ENCODE results near the gene CERS6. TPM values are rescaled to one million over a fixed set of nuclear protein-coding genes. Genes with fewer than 3 reads are reported as not detected.

The CERS6 gene
- total and polyA plus RNA-seq, 2 donors: 9.3 to 45.2 TPM

DNA sequence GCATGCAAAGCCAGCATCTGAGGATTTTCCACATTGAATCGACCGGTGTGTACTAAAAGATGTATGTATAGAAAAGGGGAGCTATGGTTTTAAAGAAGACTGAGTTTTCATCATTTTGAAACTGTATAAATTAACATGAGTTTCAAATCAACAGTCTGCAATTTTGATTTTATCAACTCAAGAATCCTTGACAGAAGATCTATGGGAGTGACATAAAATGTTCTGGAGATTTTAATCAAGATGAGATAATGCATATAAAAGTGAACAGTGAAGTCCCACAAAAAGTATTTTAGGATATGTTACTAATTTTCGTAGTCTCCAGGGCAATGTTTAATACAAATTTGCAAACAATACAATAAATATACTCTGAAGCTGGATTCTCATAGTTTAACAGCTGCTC, 24.0 kb upstream of the CERS6 start:
- Histone ChIP-seq H3K36me3 (ENCODE audit: insufficient read depth) (no peaks in the 10 kb centered on the region), H3K4me1 (ENCODE audit: insufficient read depth) (no peaks in the 10 kb centered on the region), H3K4me3 (ENCODE audit: low read depth, low read length) (no peak overlapping the region), H3K27ac (ENCODE audit: low read depth) (no peak overlapping the region)
- 78% methylated on average over 3 of the region's 3 CpGs for WGBS
- DNase-seq (ENCODE audit: extremely low spot score): no peak

GRCh38 chr2:168432565-168433186, 23.4 kb upstream of the CERS6 start:
- Histone ChIP-seq H3K36me3 (ENCODE audit: insufficient read depth) (no peaks in the 10 kb centered on the region), H3K4me3 (ENCODE audit: low read depth, low read length) (no peak overlapping the region), H3K27ac (ENCODE audit: low read depth) (no peak overlapping the region), H3K4me1 (ENCODE audit: insufficient read depth) (no peaks in the 10 kb centered on the region)
- DNase-seq (ENCODE audit: extremely low spot score): no peak
- 65% methylated on average over 3 of the region's 3 CpGs for WGBS

DNA sequence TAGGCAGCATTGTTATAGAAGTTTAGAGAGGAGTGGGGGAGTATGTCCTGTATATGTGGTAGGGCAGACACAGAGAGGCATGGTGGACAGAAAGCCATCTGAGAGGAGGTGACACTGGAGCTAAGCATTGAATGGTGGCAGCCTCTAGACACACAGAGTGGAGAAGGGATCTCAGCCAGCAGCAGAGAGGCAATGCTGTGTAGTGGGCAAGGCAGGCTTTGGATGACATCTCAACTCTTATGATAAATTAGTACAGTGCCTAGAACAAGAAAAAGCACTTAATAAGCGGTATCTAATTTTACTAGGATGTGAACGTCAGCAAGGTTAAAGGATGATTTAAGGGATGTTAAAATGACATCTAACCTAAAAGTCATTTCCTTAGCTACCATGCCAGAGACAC, 22.5 kb upstream of the CERS6 start:
- Histone ChIP-seq H3K27ac (ENCODE audit: low read depth) (no peak overlapping the region), H3K36me3 (ENCODE audit: insufficient read depth) (no peaks in the 10 kb centered on the region), H3K4me3 (ENCODE audit: low read depth, low read length) (no peak overlapping the region), H3K4me1 (ENCODE audit: insufficient read depth) (no peaks in the 10 kb centered on the region)
- DNase-seq (ENCODE audit: extremely low spot score): no peak
- 64% methylated on average over 2 of the region's 2 CpGs for WGBS

DNA sequence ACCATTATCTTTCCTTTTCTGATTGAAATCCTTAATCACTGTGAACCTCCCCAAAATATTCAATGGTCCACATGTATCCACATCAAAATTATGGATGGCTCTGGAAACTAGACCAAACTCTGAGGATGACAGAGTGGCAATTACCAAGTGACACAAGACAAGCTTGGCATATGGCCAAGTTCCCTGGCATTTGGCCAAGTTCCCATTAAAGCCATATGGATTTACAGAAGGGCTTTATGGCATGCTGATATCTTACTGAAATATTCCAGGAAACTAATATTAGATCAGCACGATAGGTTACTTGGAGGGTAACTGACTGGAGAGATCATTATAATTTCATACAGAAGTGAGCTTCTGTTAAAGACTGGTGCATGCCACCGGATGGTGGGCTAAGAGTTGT, 21.9 kb upstream of the CERS6 start:
- H3K4me1 ChIP-seq (ENCODE audit: insufficient read depth): no peaks in the 10 kb centered on the region
- H3K27ac ChIP-seq (ENCODE audit: low read depth): no peak overlapping the region
- DNase-seq (ENCODE audit: extremely low spot score): no peak
- no peak overlapping the region for H3K4me3 ChIP-seq (ENCODE audit: low read depth, low read length)
- no peaks in the 10 kb centered on the region for H3K36me3 ChIP-seq (ENCODE audit: insufficient read depth)
- WGBS: 49% methylated on average over 2 of the region's 2 CpGs

DNA sequence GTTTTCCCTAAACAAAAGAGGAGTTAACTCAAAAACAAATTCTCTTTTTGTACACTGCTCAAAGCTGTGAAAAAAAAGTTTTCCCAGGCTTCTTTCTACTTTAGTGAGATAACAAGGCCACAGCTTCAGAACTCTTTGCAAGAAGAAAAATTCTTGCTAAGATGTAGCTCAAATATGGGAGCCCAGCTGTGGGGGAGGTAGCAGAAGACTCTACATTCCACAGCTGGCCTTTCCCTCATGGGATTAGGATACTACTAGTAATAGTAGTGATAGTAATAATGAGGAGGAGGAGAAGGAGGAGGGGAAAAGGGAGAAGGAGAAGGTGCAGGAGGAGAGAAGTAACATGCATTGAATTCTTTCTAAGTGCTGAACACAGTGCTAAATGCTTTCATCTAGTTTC, 19.2 kb upstream of the CERS6 start:
- Histone ChIP-seq H3K4me3 (ENCODE audit: low read depth, low read length) (no peak overlapping the region), H3K27ac (ENCODE audit: low read depth) (no peak overlapping the region), H3K36me3 (ENCODE audit: insufficient read depth) (no peaks in the 10 kb centered on the region), H3K4me1 (ENCODE audit: insufficient read depth) (no peaks in the 10 kb centered on the region)
- DNase-seq (ENCODE audit: extremely low spot score): no peak

DNA sequence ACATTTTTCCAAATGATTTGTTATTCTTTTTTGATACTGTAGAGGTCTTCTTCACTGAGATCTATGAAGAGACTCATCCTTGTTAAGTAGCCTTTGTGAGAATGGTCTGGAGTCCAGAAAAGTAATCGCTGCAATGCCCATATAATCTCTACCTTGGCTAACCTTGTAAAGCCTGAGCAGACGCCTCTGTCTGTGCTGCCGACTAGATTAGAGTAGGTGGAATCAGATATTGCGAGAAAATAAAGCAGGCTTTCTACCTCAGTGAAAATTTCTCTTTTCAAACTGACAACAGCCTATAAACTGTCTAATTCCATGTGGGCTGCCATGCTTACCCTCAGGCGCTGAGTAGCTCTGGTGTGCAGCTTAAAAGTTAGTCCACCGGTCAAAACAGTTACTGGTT, 17.5 kb upstream of the CERS6 start:
- Histone ChIP-seq H3K4me3 (ENCODE audit: low read depth, low read length) (no peak overlapping the region), H3K4me1 (ENCODE audit: insufficient read depth) (no peaks in the 10 kb centered on the region), H3K27ac (ENCODE audit: low read depth) (no peak overlapping the region), H3K36me3 (ENCODE audit: insufficient read depth) (no peaks in the 10 kb centered on the region)
- no peak for DNase-seq (ENCODE audit: extremely low spot score)
- 87% methylated on average over 6 of the region's 6 CpGs for WGBS

GRCh38 chr2:168439536-168439935, 16.5 kb upstream of the CERS6 start:
- Histone ChIP-seq H3K27ac (ENCODE audit: low read depth) (no peak overlapping the region), H3K4me3 (ENCODE audit: low read depth, low read length) (no peak overlapping the region), H3K4me1 (ENCODE audit: insufficient read depth) (no peaks in the 10 kb centered on the region), H3K36me3 (ENCODE audit: insufficient read depth) (no peaks in the 10 kb centered on the region)
- DNase-seq (ENCODE audit: extremely low spot score): no peak
- 59% methylated on average over 3 of the region's 3 CpGs for WGBS

DNA sequence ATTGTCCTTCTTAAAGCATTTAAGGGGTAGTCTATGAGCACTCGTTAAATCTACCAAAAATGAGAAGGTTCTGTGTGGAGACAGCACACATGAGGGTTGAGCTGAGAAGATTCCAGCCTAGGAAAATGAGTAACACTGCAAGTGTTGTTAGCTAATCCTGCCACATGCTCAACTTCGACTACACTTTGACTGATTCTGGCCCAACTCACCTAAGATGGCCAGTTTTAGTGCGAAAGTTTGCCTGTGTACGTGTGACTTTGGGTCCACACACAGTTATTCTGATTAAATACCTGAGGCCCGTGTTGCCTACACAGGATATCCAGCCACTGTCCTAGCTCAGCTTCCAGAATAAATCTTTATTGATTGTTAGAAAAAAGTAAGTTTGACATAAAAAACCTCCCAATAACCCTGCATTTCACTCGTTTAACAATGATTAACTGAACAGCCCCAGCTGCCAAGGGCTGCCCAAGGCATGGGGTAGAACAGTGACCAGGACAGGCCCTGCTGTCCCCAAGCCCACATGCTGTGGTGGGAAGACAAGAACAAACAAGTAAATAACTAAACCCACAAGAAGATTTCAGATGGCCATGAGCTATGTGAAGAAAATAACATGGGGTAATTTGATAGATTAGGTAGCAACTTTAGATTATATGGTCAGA, 14.7 kb upstream of the CERS6 start:
- 88% methylated on average over 6 of the region's 6 CpGs for WGBS
- Histone ChIP-seq H3K36me3 (ENCODE audit: insufficient read depth) (no peaks in the 10 kb centered on the region), H3K4me1 (ENCODE audit: insufficient read depth) (no peaks in the 10 kb centered on the region), H3K4me3 (ENCODE audit: low read depth, low read length) (no peak overlapping the region), H3K27ac (ENCODE audit: low read depth) (no peak overlapping the region)
- DNase-seq (ENCODE audit: extremely low spot score): no peak

GRCh38 chr2:168443818-168444217, 12.3 kb upstream of the CERS6 start:
- H3K4me3 ChIP-seq (ENCODE audit: low read depth, low read length): no peak overlapping the region
- H3K27ac ChIP-seq (ENCODE audit: low read depth): no peak overlapping the region
- H3K36me3 ChIP-seq (ENCODE audit: insufficient read depth): no peaks in the 10 kb centered on the region
- DNase-seq (ENCODE audit: extremely low spot score): no peak
- H3K4me1 ChIP-seq (ENCODE audit: insufficient read depth): no peaks in the 10 kb centered on the region

GRCh38 chr2:168445960-168446359, 10.1 kb upstream of the CERS6 start:
- H3K36me3 ChIP-seq (ENCODE audit: insufficient read depth): no peaks in the 10 kb centered on the region
- no peak overlapping the region for H3K27ac ChIP-seq (ENCODE audit: low read depth)
- H3K4me1 ChIP-seq (ENCODE audit: insufficient read depth): no peaks in the 10 kb centered on the region
- H3K4me3 ChIP-seq (ENCODE audit: low read depth, low read length): no peak overlapping the region
- 94% methylated on average over 2 of the region's 2 CpGs for WGBS
- no peak for DNase-seq (ENCODE audit: extremely low spot score)

GRCh38 chr2:168448980-168449379, 7.1 kb upstream of the CERS6 start:
- Histone ChIP-seq H3K4me3 (ENCODE audit: low read depth, low read length) (no peak overlapping the region), H3K4me1 (ENCODE audit: insufficient read depth) (no peaks in the 10 kb centered on the region)
- no peak for DNase-seq (ENCODE audit: extremely low spot score)

GRCh38 chr2:168449419-168449818, 6.7 kb upstream of the CERS6 start:
- 62% methylated on average over 3 of the region's 3 CpGs for WGBS
- Histone ChIP-seq H3K36me3 (ENCODE audit: insufficient read depth) (no peaks in the 10 kb centered on the region), H3K4me3 (ENCODE audit: low read depth, low read length) (no peak overlapping the region), H3K4me1 (ENCODE audit: insufficient read depth) (no peaks in the 10 kb centered on the region), H3K27ac (ENCODE audit: low read depth) (no peak overlapping the region)
- no peak for DNase-seq (ENCODE audit: extremely low spot score)

More at GRCh38 chr2:168448980-168449379, 7.1 kb upstream of the CERS6 start:
- no peak overlapping the region for H3K27ac ChIP-seq (ENCODE audit: low read depth)
- H3K36me3 ChIP-seq (ENCODE audit: insufficient read depth): no peaks in the 10 kb centered on the region

DNA sequence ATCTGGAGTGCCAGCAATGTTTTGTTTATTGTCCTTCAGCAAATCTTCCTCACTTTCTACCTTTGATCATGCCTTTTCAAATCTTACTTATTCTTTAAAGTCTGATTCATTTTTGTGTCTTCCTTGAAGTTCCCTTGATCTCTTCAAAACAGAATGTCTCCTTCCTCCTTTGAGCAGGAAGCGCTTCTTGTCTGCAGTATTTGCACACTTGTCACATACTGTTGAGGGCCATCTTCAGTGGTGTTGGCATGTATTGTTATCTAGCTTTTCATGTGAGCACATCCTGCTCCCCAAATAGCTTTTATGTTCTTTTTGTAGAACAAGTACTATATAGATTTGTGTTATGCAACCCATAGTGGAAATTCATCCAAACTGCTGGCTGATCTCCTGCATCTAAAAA, 5.9 kb upstream of the CERS6 start:
- Histone ChIP-seq H3K36me3 (ENCODE audit: insufficient read depth) (no peaks in the 10 kb centered on the region), H3K27ac (ENCODE audit: low read depth) (no peak overlapping the region), H3K4me1 (ENCODE audit: insufficient read depth) (no peaks in the 10 kb centered on the region), H3K4me3 (ENCODE audit: low read depth, low read length) (no peak overlapping the region)
- DNase-seq (ENCODE audit: extremely low spot score): no peak
- WGBS: 92% methylated on average over 1 of the region's 1 CpG

DNA sequence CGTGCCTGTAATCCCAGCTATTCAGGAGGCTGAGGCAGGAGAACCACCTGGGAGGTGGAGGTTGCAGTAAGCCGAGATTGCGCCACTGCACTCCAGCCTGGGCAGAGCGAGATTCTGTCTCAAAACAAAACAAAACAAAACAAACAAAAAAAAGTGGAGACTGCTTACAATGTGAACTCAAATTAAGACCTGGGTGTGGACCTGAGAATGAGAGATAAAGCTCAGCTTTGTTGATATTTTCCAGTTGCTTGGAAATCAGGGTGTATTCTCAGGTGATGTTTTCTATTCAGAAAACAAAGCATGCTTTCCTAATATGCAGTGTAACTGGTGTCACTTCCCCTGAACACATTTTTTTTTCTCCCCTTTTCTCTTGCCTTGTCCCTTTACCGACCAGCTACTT, 5.3 kb upstream of the CERS6 start:
- H3K27ac ChIP-seq (ENCODE audit: low read depth): no peak overlapping the region
- H3K4me1 ChIP-seq (ENCODE audit: insufficient read depth): no peaks in the 10 kb centered on the region
- WGBS: 86% methylated on average over 5 of the region's 5 CpGs
- no peak for DNase-seq (ENCODE audit: extremely low spot score)
- no peak overlapping the region for H3K4me3 ChIP-seq (ENCODE audit: low read depth, low read length)
- H3K36me3 ChIP-seq (ENCODE audit: insufficient read depth): no peaks in the 10 kb centered on the region

DNA sequence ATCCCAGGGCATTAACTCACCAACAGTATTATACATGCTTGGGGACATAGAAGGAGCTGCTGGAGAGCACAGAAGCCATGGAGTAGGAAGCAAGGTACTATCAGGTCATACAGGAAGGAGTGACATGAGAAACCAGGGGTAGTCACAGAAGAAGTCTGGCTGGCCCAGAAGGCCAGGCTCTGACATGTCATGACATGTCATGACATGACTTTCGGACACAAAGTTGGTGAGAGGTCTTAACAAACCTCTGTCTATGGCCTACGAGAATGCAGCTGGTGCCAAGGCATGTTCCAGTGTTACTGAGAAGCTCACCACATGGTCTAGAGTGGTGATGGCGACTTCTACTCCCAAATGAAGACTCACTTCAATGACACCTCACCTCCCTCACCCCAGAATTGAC, 3.3 kb upstream of the CERS6 start:
- H3K4me3 ChIP-seq (ENCODE audit: low read depth, low read length): no peak overlapping the region
- DNase-seq (ENCODE audit: extremely low spot score): no peak
- no peaks in the 10 kb centered on the region for H3K4me1 ChIP-seq (ENCODE audit: insufficient read depth)
- H3K27ac ChIP-seq (ENCODE audit: low read depth): no peak overlapping the region
- 94% methylated on average over 3 of the region's 3 CpGs for WGBS
- H3K36me3 ChIP-seq (ENCODE audit: insufficient read depth): no peaks in the 10 kb centered on the region

All from urinary bladder (tissue), 4 donors.